ENCODE results near the gene PRSS50.

- no peak for TF ChIP-seq CTCF (IDR thresholded peaks at IDR 0.05)
- TF ChIP-seq POLR2A (IDR thresholded peaks at IDR 0.05) = no peak
Observed at GRCh38 chr3:46733026-46733800, 15.5 kb upstream of the PRSS50 start.

Data from body of pancreas (tissue), 4 donors.